Activated CD8-positive, alpha-beta memory T cell treated with anti-CD3 and anti-CD28 coated beads for 1 hour (primary cell): Measurements from ENCODE around the gene NR4A1.
"Not testable (repeated sequence)": the region's sequence is repeated elsewhere in the genome, so short reads cannot be mapped to it uniquely, and the experiment has no call there.

Experiments
- DNase-seq, 2 donors: peaks; one replicate each; pipeline ENCODE4 v3.0.0-alpha.2; 2020; ENCODE audit warnings: low read depth in 1 of 2; ENCODE audit errors: extremely low read depth in 1 of 2

The NR4A1 gene

GRCh38 chr12:52091869-52092268, 40.6 kb downstream of the NR4A1 start:
- no peak for DNase-seq

DNA sequence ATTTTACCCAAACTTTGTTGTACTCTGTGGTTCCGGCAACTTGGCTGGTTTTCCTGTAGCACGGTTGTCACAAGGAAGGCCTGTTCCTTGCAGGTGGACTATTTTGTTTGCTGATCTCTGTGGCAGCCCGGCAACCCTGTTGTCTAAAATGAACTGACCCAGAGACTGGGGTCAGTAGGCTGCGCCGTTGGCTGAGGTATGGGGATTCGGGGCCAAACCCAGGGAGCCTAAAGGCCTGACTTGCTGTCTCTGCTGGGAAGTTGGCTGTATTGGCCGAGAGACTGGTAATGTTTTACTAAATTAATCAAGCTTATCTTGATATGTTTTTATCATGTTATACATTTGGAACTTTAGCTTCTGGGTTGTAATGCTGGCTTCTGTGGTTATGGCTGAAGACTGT, 42.1 kb downstream of the NR4A1 start:
- no peak for DNase-seq

GRCh38 chr12:52096332-52097044, 45.2 kb downstream of the NR4A1 start:
- no peak for DNase-seq

DNA sequence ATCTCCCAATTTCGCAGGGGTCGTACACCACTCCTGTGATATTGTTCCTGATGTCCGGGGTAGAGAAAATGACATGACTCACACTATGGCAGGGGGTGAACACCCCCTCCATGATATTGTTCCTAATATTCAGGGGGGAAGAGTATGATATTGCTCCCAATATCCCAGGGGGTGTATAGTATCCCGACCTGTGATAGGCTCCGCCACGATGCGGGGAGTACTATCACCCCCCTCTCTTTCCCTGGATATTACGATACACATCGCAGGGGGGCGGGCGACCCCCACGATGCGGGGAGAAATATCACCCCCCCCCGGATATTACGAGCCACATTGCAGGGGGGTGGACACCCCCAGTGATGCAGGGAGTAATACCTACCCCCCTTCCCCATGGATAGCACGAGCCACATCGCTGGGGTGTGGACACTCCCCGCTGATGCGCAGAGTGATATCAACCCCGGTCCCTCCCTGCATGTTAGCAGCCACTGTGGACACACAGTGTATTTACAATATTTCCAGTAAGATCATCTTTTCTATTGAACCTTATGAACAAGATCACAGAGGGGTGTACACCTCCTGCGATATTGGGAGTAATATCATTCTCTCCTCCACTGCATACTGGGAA, 45.9 kb downstream of the NR4A1 start:
- no peak for DNase-seq

GRCh38 chr12:52104431-52105089, 53.3 kb downstream of the NR4A1 start:
- DNase-seq: not testable (repeated sequence)
